Endodermal cell (in vitro differentiated cells): ENCODE results near the gene DMBT1. TPM values are rescaled to one million over a fixed set of nuclear protein-coding genes. Genes with fewer than 3 reads are reported as not detected.

ENCODE experiments used
- DNase-seq: peaks from one replicate; pipeline ENCODE4 v3.0.0-alpha.2; 2017
- H3K27ac ChIP-seq: 2 replicates; pipeline ENCODE4 v1.5.1; 2013; ENCODE audit warnings: mild to moderate bottlenecking, low read depth, low read length, moderate library complexity
- H3K27me3 ChIP-seq: 2 replicates; pipeline ENCODE4 v1.6.1; 2013; ENCODE audit warnings: mild to moderate bottlenecking, low read length, moderate library complexity; ENCODE audit not compliant: insufficient read depth, control insufficient read depth, poor library complexity, severe bottlenecking
- H3K36me3 ChIP-seq: 2 replicates; pipeline ENCODE4 v1.7.0; 2013; ENCODE audit warnings: mild to moderate bottlenecking, low read length, moderate library complexity; ENCODE audit not compliant: control insufficient read depth, insufficient read depth
- H3K4me1 ChIP-seq: one replicate; pipeline ENCODE4 v1.7.0; 2013; ENCODE audit warnings: low read length; ENCODE audit not compliant: control insufficient read depth, insufficient read depth
- H3K4me3 ChIP-seq: 2 replicates; pipeline ENCODE4 v1.5.1; 2013; ENCODE audit warnings: mild to moderate bottlenecking, low read length, moderate library complexity
- H3K9ac ChIP-seq: 2 replicates; pipeline ENCODE4 v1.6.1; 2013; ENCODE audit warnings: mild to moderate bottlenecking, low read length, moderate library complexity; ENCODE audit not compliant: poor library complexity, severe bottlenecking; ENCODE audit errors: extremely low read depth
- H3K9me3 ChIP-seq: 2 replicates; pipeline ENCODE4 v1.6.1; 2013; ENCODE audit warnings: mild to moderate bottlenecking, low read length, moderate library complexity; ENCODE audit not compliant: control insufficient read depth
- H3K27ac Mint-ChIP-seq: 2 replicates; pipeline ENCODE4 v1.8.0; 2020; ENCODE audit warnings: mixed read lengths
- H3K27me3 Mint-ChIP-seq: 2 replicates; pipeline ENCODE4 v1.8.0; 2021; ENCODE audit warnings: mild to moderate bottlenecking, mixed read lengths; ENCODE audit not compliant: insufficient read depth
- H3K36me3 Mint-ChIP-seq: 2 replicates; pipeline ENCODE4 v1.8.0; 2020; ENCODE audit warnings: low read depth, mixed read lengths
- H3K4me1 Mint-ChIP-seq: 2 replicates; pipeline ENCODE4 v1.8.0; 2020; ENCODE audit warnings: mixed read lengths
- H3K4me3 Mint-ChIP-seq: 2 replicates; pipeline ENCODE4 v1.8.0; 2020; ENCODE audit warnings: mild to moderate bottlenecking, moderate library complexity, mixed read lengths
- H3K9me3 Mint-ChIP-seq: 2 replicates; pipeline ENCODE4 v1.8.0; 2020; ENCODE audit warnings: mild to moderate bottlenecking, mixed read lengths
- CTCF ChIP-seq: fragments of 200-600 bp; sonication (generic); conservative IDR thresholded peaks from 2 replicates; pipeline ENCODE4 v1.5.0; 2021; ENCODE audit warnings: antibody characterized with exemption, mild to moderate bottlenecking
- whole genome bisulfite sequencing, 2 experiments: methylation state at CpG; one replicate each; pipeline versions ENCODE4 v1.1.5 to v1.1.7; 2013; ENCODE audit warnings: missing lambda C conversion rate in 2 of 2, mixed read lengths in 1 of 2; ENCODE audit not compliant: insufficient coverage in 1 of 2, insufficient read length in 1 of 2; 5-methylcytosine and 5-hydroxymethylcytosine counted together
- total RNA-seq, 2 donors: library from RNA; stranded (reverse); fragmentation: NEBNext Ultra II Directional in 1 of 2; extraction: Animal tissue kit (Norgen Biotek cat#: 25700) in 1 of 2; gene quantifications; 2 replicates in 1 of 2; 3 replicates in 1 of 2; pipeline ENCODE4 v1.2.1, GENCODE V29; 2021

Gene DMBT1
- total RNA-seq, 2 donors from 2014 or later = not detected

DNA sequence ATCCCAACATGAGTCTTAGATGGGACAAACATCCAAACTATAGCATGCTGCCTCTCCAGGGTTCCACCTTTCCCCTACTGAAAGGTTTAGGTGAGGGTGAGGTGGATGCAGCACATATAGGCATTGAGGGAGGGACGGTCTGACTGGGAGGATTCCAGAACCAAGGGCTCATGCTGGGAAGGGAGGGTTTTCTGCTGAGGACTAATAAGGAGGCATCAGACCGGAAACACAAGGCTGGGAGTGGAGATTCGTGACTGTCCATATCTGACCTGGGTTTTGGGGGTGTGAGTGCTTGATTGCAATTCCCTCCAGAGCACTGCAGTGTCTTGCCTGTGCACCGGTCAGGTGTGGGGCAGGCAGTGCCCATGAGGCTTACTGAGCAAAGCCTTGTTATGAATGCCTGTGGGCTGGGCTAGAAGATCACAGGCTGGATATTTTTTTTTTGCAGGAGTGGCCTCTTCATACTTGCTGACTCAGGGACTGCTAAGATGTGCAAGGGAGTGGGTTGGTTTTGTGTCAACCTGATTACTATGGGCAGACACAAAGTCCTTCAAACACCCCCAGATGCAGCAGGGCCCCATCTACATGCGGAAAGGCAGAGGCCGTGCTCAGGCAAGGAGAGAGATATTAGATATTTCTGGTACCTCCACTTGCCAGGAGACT is 26.7 kb downstream of the DMBT1 start:
- peaks cover 31% of the 10 kb centered on the region for H3K27me3 Mint-ChIP-seq
- H3K27me3 ChIP-seq = no peaks in the 10 kb centered on the region
- no peak for TF ChIP-seq CTCF
- no peak overlapping the region for H3K9ac ChIP-seq
- H3K4me1 ChIP-seq = no peaks in the 10 kb centered on the region
- no peak overlapping the region for H3K27ac ChIP-seq
- H3K9me3 Mint-ChIP-seq = no peaks in the 10 kb centered on the region
- DNase-seq = no peak
- H3K4me3 ChIP-seq = no peak overlapping the region
- H3K9me3 ChIP-seq = no peaks in the 10 kb centered on the region
- H3K27ac Mint-ChIP-seq = no peak overlapping the region
- H3K4me1 Mint-ChIP-seq = no peaks in the 10 kb centered on the region
- no peak overlapping the region for H3K4me3 Mint-ChIP-seq
- no peaks in the 10 kb centered on the region for H3K36me3 ChIP-seq
- H3K36me3 Mint-ChIP-seq = no peaks in the 10 kb centered on the region
- 77 to 89% methylated on average over 4 to 6 of the region's 6 CpGs for WGBS, 2 experiments

DNA sequence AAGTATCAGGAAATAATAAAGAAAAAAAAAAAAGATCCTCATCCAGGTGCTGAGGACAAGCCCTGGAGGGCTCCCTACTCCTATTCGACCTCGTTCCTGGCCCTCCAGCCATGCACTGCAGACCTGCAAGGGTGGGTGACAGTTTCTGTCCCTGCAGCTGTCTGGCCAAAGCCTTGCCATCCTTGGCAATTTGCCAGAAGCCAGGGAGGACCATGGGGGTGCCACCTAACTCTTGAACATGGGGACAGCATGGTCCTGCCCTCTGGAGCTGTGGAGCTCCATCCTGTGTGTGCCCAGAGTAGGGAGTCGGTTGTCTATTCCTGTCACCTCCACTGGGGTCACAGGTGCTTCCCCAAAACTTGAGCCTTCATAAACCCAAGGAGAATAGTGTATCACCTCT is 27.8 kb downstream of the DMBT1 start:
- no peaks in the 10 kb centered on the region for H3K9me3 ChIP-seq
- WGBS, 2 experiments = 90 to 100% methylated on average over 2 to 3 of the region's 3 CpGs
- no peak overlapping the region for H3K9ac ChIP-seq
- DNase-seq = no peak
- no peak for TF ChIP-seq CTCF
- Mint-ChIP-seq H3K36me3 (no peaks in the 10 kb centered on the region), H3K9me3 (no peaks in the 10 kb centered on the region), H3K27ac (no peak overlapping the region), H3K27me3 (peaks cover 33% of the 10 kb centered on the region), H3K4me3 (no peak overlapping the region), H3K4me1 (no peaks in the 10 kb centered on the region)
- H3K27ac ChIP-seq = no peak overlapping the region
- H3K36me3 ChIP-seq = no peaks in the 10 kb centered on the region
- H3K4me1 ChIP-seq = no peaks in the 10 kb centered on the region
- H3K4me3 ChIP-seq = no peak overlapping the region
- no peaks in the 10 kb centered on the region for H3K27me3 ChIP-seq

DNA sequence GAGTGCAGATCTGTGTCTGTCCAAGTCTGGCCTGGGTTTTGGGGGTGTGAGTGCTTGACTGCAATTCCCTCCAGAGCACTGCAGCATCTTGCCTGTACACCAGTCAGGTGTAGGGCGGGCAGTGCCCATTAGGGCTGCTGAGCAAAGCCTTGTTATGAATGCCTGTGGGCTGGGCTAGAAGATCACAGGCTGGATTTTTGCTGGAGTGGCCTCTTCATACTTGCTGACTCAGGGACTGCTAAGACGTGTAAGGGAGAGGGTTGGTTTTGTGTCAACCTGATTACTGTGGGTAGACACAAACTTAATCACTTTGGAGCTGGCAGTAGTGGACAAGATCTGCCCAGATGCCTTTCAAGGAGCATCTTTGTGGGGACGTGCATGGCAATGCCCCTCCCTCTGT is 29.6 kb downstream of the DMBT1 start:
- Histone ChIP-seq H3K9ac (no peak overlapping the region), H3K9me3 (no peaks in the 10 kb centered on the region), H3K36me3 (no peaks in the 10 kb centered on the region), H3K27ac (no peak overlapping the region), H3K27me3 (no peaks in the 10 kb centered on the region), H3K4me3 (no peak overlapping the region), H3K4me1 (no peaks in the 10 kb centered on the region)
- WGBS, 2 experiments = 60 to 85% methylated on average over 2 to 3 of the region's 3 CpGs
- H3K27ac Mint-ChIP-seq = no peak overlapping the region
- peaks cover 34% of the 10 kb centered on the region for H3K27me3 Mint-ChIP-seq
- no peak for TF ChIP-seq CTCF
- H3K4me3 Mint-ChIP-seq = no peak overlapping the region
- DNase-seq = no peak
- H3K36me3 Mint-ChIP-seq = no peaks in the 10 kb centered on the region
- H3K9me3 Mint-ChIP-seq = no peaks in the 10 kb centered on the region
- H3K4me1 Mint-ChIP-seq = no peaks in the 10 kb centered on the region
